ENCODE data around the gene RNASE4. TPM values are rescaled to one million over a fixed set of nuclear protein-coding genes. Genes with fewer than 3 reads are reported as not detected.

Gene RNASE4
- total and polyA plus RNA-seq, 2 experiments from 2014 or later, result 0.29 to 2.0 TPM

DNA sequence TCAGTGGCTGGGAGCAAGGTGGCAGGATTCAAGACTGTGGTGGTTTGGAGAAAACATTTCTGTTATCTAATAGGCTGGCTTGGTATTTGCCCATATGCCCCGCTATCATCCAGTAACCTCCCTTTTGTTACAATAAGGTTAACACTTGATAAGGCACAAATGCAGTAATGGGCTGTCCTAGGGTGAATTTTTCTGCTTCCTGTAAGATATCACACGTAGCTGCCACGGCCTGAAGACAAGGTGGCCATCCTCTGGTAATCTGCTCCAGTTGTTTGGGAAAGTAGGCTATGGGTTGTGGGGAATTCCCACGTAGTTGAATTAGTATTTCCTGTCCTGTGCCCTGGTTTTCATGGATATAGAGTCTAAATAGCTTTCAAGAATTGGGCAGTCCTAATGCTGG lies 27.3 kb downstream of the RNASE4 start:
- Mint-ChIP-seq H3K27me3 (ENCODE audit: insufficient read depth, low read depth, poor library complexity) (peaks cover 7% of the 10 kb centered on the region), H3K36me3 (ENCODE audit: low read depth) (peaks cover 15% of the 10 kb centered on the region), H3K4me3 (no peak overlapping the region), H3K9me3 (peaks cover 19% of the 10 kb centered on the region), H3K27ac (no peak overlapping the region), H3K4me1 (peaks cover 31% of the 10 kb centered on the region)
- no peaks in the 10 kb centered on the region for H4K20me1 ChIP-seq (replicated peaks; ENCODE audit: insufficient read depth)
- H3K4me1 ChIP-seq (ENCODE audit: insufficient read depth), result no peaks in the 10 kb centered on the region
- H3K9me2 ChIP-seq (ENCODE audit: insufficient read depth), result peaks cover 13% of the 10 kb centered on the region; the same call in 1 of the 2 replicates
- no peak overlapping the region for H3K4me2 ChIP-seq
- no peak overlapping the region for H3K4me3 ChIP-seq
- H3K27ac ChIP-seq (ENCODE audit: low read depth), result no peak overlapping the region
- TF ChIP-seq, protein P1, sequence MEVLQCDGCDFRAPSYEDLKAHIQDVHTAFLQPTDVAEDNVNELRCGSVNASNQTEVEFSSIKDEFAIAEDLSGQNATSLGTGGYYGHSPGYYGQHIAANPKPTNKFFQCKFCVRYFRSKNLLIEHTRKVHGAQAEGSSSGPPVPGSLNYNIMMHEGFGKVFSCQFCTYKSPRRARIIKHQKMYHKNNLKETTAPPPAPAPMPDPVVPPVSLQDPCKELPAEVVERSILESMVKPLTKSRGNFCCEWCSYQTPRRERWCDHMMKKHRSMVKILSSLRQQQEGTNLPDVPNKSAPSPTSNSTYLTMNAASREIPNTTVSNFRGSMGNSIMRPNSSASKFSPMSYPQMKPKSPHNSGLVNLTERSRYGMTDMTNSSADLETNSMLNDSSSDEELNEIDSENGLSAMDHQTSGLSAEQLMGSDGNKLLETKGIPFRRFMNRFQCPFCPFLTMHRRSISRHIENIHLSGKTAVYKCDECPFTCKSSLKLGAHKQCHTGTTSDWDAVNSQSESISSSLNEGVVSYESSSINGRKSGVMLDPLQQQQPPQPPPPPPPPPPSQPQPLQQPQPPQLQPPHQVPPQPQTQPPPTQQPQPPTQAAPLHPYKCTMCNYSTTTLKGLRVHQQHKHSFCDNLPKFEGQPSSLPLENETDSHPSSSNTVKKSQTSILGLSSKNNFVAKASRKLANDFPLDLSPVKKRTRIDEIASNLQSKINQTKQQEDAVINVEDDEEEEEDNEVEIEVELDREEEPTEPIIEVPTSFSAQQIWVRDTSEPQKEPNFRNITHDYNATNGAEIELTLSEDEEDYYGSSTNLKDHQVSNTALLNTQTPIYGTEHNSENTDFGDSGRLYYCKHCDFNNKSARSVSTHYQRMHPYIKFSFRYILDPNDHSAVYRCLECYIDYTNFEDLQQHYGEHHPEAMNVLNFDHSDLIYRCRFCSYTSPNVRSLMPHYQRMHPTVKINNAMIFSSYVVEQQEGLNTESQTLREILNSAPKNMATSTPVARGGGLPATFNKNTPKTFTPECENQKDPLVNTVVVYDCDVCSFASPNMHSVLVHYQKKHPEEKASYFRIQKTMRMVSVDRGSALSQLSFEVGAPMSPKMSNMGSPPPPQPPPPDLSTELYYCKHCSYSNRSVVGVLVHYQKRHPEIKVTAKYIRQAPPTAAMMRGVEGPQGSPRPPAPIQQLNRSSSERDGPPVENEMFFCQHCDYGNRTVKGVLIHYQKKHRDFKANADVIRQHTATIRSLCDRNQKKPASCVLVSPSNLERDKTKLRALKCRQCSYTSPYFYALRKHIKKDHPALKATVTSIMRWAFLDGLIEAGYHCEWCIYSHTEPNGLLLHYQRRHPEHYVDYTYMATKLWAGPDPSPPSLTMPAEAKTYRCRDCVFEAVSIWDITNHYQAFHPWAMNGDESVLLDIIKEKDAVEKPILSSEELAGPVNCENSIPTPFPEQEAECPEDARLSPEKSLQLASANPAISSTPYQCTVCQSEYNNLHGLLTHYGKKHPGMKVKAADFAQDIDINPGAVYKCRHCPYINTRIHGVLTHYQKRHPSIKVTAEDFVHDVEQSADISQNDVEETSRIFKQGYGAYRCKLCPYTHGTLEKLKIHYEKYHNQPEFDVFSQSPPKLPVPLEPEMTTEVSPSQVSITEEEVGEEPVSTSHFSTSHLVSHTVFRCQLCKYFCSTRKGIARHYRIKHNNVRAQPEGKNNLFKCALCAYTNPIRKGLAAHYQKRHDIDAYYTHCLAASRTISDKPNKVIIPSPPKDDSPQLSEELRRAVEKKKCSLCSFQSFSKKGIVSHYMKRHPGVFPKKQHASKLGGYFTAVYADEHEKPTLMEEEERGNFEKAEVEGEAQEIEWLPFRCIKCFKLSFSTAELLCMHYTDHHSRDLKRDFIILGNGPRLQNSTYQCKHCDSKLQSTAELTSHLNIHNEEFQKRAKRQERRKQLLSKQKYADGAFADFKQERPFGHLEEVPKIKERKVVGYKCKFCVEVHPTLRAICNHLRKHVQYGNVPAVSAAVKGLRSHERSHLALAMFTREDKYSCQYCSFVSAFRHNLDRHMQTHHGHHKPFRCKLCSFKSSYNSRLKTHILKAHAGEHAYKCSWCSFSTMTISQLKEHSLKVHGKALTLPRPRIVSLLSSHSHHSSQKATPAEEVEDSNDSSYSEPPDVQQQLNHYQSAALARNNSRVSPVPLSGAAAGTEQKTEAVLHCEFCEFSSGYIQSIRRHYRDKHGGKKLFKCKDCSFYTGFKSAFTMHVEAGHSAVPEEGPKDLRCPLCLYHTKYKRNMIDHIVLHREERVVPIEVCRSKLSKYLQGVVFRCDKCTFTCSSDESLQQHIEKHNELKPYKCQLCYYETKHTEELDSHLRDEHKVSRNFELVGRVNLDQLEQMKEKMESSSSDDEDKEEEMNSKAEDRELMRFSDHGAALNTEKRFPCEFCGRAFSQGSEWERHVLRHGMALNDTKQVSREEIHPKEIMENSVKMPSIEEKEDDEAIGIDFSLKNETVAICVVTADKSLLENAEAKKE (CRISPR knock-in tag; IDR thresholded peaks at IDR 0.05), result no peak
- no peaks in the 10 kb centered on the region for H3K36me3 ChIP-seq (ENCODE audit: insufficient read depth)
- no peaks in the 10 kb centered on the region for H3K79me2 ChIP-seq (replicated peaks; ENCODE audit: insufficient read depth)
- H3F3A ChIP-seq (replicated peaks; ENCODE audit: low read depth), result no peaks in the 10 kb centered on the region
- H3K27me3 ChIP-seq (ENCODE audit: insufficient read depth), result no peaks in the 10 kb centered on the region
- ATAC-seq (no peak), DNase-seq (ENCODE audit: low spot score) (no peak)
- no peak overlapping the region for H2AFZ ChIP-seq

DNA sequence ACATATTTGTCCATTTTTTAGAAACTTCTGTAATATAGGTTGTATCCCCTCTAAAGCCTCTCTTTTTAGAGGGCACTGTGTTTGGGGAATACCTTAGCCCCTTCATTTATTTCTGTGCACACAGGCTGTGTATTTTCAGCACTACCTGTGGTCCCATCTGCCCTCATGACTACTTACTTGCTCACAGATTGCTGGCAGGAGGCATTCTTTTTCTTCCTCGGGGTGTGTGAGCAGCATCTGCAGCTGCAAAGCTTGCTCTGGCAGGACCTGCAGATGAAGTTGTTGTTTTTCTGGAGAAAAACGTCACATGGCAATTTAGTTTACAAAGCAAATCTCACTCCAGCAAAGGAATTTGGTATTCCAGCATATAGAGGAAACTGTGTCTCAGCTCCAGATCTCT lies 28.5 kb downstream of the RNASE4 start:
- Mint-ChIP-seq H3K27ac (no peak overlapping the region), H3K4me1 (peaks cover 20% of the 10 kb centered on the region), H3K27me3 (ENCODE audit: insufficient read depth, low read depth, poor library complexity) (peaks cover 5% of the 10 kb centered on the region), H3K9me3 (peaks cover 11% of the 10 kb centered on the region), H3K36me3 (ENCODE audit: low read depth) (peaks cover 12% of the 10 kb centered on the region), H3K4me3 (no peak overlapping the region)
- Histone ChIP-seq H3K36me3 (ENCODE audit: insufficient read depth) (no peaks in the 10 kb centered on the region), H3K9me2 (ENCODE audit: insufficient read depth) (peaks cover 19% of the 10 kb centered on the region; the same call in 1 of the 2 replicates), H3K4me2 (no peak overlapping the region), H2AFZ (peak overlapping the region; percentile 77; the same call in 1 of the 2 replicates), H3K79me2 (replicated peaks; ENCODE audit: insufficient read depth) (no peaks in the 10 kb centered on the region), H3K27me3 (ENCODE audit: insufficient read depth) (no peaks in the 10 kb centered on the region), H4K20me1 (replicated peaks; ENCODE audit: insufficient read depth) (no peaks in the 10 kb centered on the region), H3K4me1 (ENCODE audit: insufficient read depth) (no peaks in the 10 kb centered on the region), H3K4me3 (no peak overlapping the region), H3K27ac (ENCODE audit: low read depth) (no peak overlapping the region), H3F3A (replicated peaks; ENCODE audit: low read depth) (no peaks in the 10 kb centered on the region)
- ATAC-seq, result no peak
- TF ChIP-seq POLR2AphosphoS5 (IDR thresholded peaks at IDR 0.05; ENCODE audit: low read depth) (no peak), REST (IDR thresholded peaks at IDR 0.05; ENCODE audit: unreplicated experiment) (no peak), CTCF (conservative IDR thresholded peaks at IDR 0.05; ENCODE audit: low read depth in 2 of 2) (no peak), ZNF331 (CRISPR knock-in tag; IDR thresholded peaks at IDR 0.05; ENCODE audit: low read depth) (no peak), STAT1 (IDR thresholded peaks at IDR 0.05; ENCODE audit: unreplicated experiment) (no peak), JUNB (IDR thresholded peaks at IDR 0.05; ENCODE audit: unreplicated experiment) (no peak), ZNF114 (CRISPR knock-in tag; IDR thresholded peaks at IDR 0.05) (no peak), CREB1 (CRISPR knock-in tag; IDR thresholded peaks at IDR 0.05; ENCODE audit: low read depth) (no peak)
- no peak for DNase-seq (ENCODE audit: low spot score)
